OCI-LY3 (cell line): Measurements from ENCODE around the gene VIL1.

Experiments
- CTCF ChIP-seq: fragments of 200-600, 300-600 bp; sonication (generic); IDR thresholded peaks from 2 replicates; pipeline ENCODE4 v1.5.1; 2014; ENCODE audit warnings: antibody characterized with exemption, low read length, low read depth
- EZH2phosphoT487 ChIP-seq: fragments of 200-600 bp; shearing (Covaris generic); IDR thresholded peaks from 2 replicates; pipeline ENCODE4 v1.6.1; 2018; ENCODE audit warnings: antibody characterized with exemption, mixed run types, low read depth

GRCh38 chr2:218465987-218466633, 47.2 kb downstream of the VIL1 start:
- TF ChIP-seq CTCF: peak; percentile 51
- no peak for TF ChIP-seq EZH2phosphoT487
